Liver (tissue), 9 donors: ENCODE measurements around the gene CUX1. TPM values are rescaled to one million over a fixed set of nuclear protein-coding genes. Genes with fewer than 3 reads are reported as not detected.

Source experiments
- DNase-seq: peaks from one replicate; pipeline ENCODE4 v3.0.0-alpha.2; 2017; ENCODE audit warnings: low spot score
- H3K27ac ChIP-seq, 2 donors: one replicate each; pipeline ENCODE4 v1.7.0; 2013; ENCODE audit warnings: inconsistent platforms in 2 of 2, low read length in 2 of 2, control low read depth in 1 of 2, low read depth in 1 of 2, mild to moderate bottlenecking in 1 of 2
- H3K27me3 ChIP-seq, 4 donors: one replicate each; pipeline versions ENCODE4 v1.6.1 to v1.7.0; 2013; ENCODE audit warnings: low read length in 3 of 4, inconsistent platforms in 1 of 4, mild to moderate bottlenecking in 1 of 4, moderate library complexity in 1 of 4; ENCODE audit not compliant: control insufficient read depth in 4 of 4, insufficient read depth in 4 of 4
- H3K36me3 ChIP-seq, 4 donors: one replicate each; pipeline versions ENCODE4 v1.6.1 to v1.7.0; 2013; ENCODE audit warnings: low read length in 3 of 4, mild to moderate bottlenecking in 3 of 4, low read depth in 1 of 4, moderate library complexity in 1 of 4; ENCODE audit not compliant: control insufficient read depth in 4 of 4, insufficient read depth in 3 of 4
- H3K4me1 ChIP-seq, 4 donors: one replicate each; pipeline versions ENCODE4 v1.6.1 to v1.7.0; 2013; ENCODE audit warnings: low read length in 3 of 4, mild to moderate bottlenecking in 3 of 4, moderate library complexity in 1 of 4; ENCODE audit not compliant: control insufficient read depth in 4 of 4, insufficient read depth in 4 of 4
- H3K4me3 ChIP-seq, 3 donors: one replicate each; pipeline versions ENCODE4 v1.6.1 to v1.7.0; 2013; ENCODE audit warnings: low read length in 3 of 3, control low read depth in 1 of 3, low read depth in 1 of 3, mild to moderate bottlenecking in 1 of 3
- H3K9ac ChIP-seq, 2 donors: one replicate each; pipeline ENCODE4 v1.7.0; 2013; ENCODE audit warnings: low read length in 2 of 2, mild to moderate bottlenecking in 2 of 2, moderate library complexity in 2 of 2, control low read depth in 1 of 2, low read depth in 1 of 2
- H3K9me3 ChIP-seq, 4 donors: one replicate each; pipeline versions ENCODE4 v1.6.1 to v1.7.0; 2013; ENCODE audit warnings: low read length in 3 of 4; ENCODE audit not compliant: control insufficient read depth in 4 of 4
- EGR1 ChIP-seq, 2 donors: IDR thresholded peaks; 2 replicates each; pipeline ENCODE4 v1.6.1; 2016 to 2018; ENCODE audit warnings: antibody characterized with exemption in 2 of 2, low read depth in 2 of 2
- FOXA1 ChIP-seq: IDR thresholded peaks from 2 replicates; pipeline ENCODE4 v1.6.1; 2016; ENCODE audit warnings: antibody characterized with exemption
- FOXA2 ChIP-seq: IDR thresholded peaks from 2 replicates; pipeline ENCODE4 v1.6.1; 2016; ENCODE audit warnings: antibody characterized with exemption
- GABPA ChIP-seq, 2 donors: IDR thresholded peaks in 1 of 2; conservative IDR thresholded peaks in 1 of 2; 2 replicates each; pipeline ENCODE4 v1.6.1; 2016; ENCODE audit warnings: antibody characterized with exemption in 2 of 2, mild to moderate bottlenecking in 1 of 2, moderate library complexity in 1 of 2
- HNF4A ChIP-seq, 2 donors: conservative IDR thresholded peaks; 2 replicates each; pipeline ENCODE4 v1.6.1; 2016; ENCODE audit warnings: antibody characterized with exemption in 2 of 2, mild to moderate bottlenecking in 2 of 2
- HNF4G ChIP-seq: IDR thresholded peaks from 2 replicates; pipeline ENCODE4 v1.6.1; 2016; ENCODE audit warnings: antibody characterized with exemption
- NR2F2 ChIP-seq: IDR thresholded peaks from 2 replicates; pipeline ENCODE4 v1.6.1; 2016; ENCODE audit warnings: antibody characterized with exemption
- RAD21 ChIP-seq, 2 donors: IDR thresholded peaks; 2 replicates each; pipeline ENCODE4 v1.6.1; 2016; ENCODE audit warnings: antibody characterized with exemption in 2 of 2, mild to moderate bottlenecking in 2 of 2
- RXRA ChIP-seq, 2 donors: IDR thresholded peaks; 2 replicates each; pipeline ENCODE4 v1.6.1; 2017 to 2018; ENCODE audit warnings: antibody characterized with exemption in 2 of 2, mild to moderate bottlenecking in 1 of 2
- SP1 ChIP-seq: IDR thresholded peaks from 2 replicates; pipeline ENCODE4 v1.6.1; 2018; ENCODE audit warnings: antibody characterized with exemption, mild to moderate bottlenecking
- TAF1 ChIP-seq: conservative IDR thresholded peaks from 2 replicates; pipeline ENCODE4 v1.6.1; 2016; ENCODE audit warnings: antibody characterized with exemption, mild to moderate bottlenecking
- YY1 ChIP-seq: IDR thresholded peaks from 2 replicates; pipeline ENCODE4 v1.6.1; 2016; ENCODE audit warnings: antibody characterized with exemption, mild to moderate bottlenecking
- WGBS: extraction: QIAGEN DNeasy Blood & Tissue Kit; methylation state at CpG from one replicate; pipeline ENCODE4 v1.1.7; 2013; 5-methylcytosine and 5-hydroxymethylcytosine counted together
- polyA plus RNA-seq, 2 donors: library from polyadenylated mRNA; stranded (reverse) in 1 of 2; unstranded in 1 of 2; fragments of 200-250 nt in 1 of 2; fragments of >200 nt in 1 of 2; fragmentation: Nextera tagmentation in 1 of 2; extraction: Ambion mirVana in 1 of 2; gene quantifications; one replicate each; pipeline versions ENCODE4 v1.2.1 to v1.2.3, GENCODE V29; 2013 to 2015
- total RNA-seq, 2 donors: library from RNA; depleted of rRNA; stranded (reverse); fragments of >200 nt; gene quantifications; one replicate each; pipeline ENCODE4 v1.2.3, GENCODE V29; 2014
- TF ChIP-seq, protein P1 (sequence below): IDR thresholded peaks from 2 replicates; pipeline ENCODE4 v1.6.1; 2016; ENCODE audit warnings: antibody characterized with exemption
- TF ChIP-seq, protein P2 (sequence below): fragments of 150-350 bp; IDR thresholded peaks from 2 replicates; pipeline ENCODE4 v1.5.1; 2017; ENCODE audit warnings: improper control_type of control experiment, low read depth, low read length; ENCODE audit not compliant: missing input control
- TF ChIP-seq, protein P3 (sequence below): IDR thresholded peaks from 2 replicates; pipeline ENCODE4 v1.6.1; 2016; ENCODE audit warnings: antibody characterized with exemption, mild to moderate bottlenecking
- TF ChIP-seq, protein P4 (sequence below): IDR thresholded peaks from 2 replicates; pipeline ENCODE4 v1.6.1; 2016; ENCODE audit warnings: antibody characterized with exemption
- TF ChIP-seq, protein P5 (sequence below): IDR thresholded peaks from 2 replicates; pipeline ENCODE4 v1.6.1; 2016; ENCODE audit warnings: antibody characterized with exemption
- donor health status: healthy.
- donor health status: healthy.
- donor health status: healthy.
- donor health status: healthy.
- donor health status: healthy.

CUX1 gene
- total and polyA plus RNA-seq, 4 donors: 18.6 to 40.6 (median 21.4) TPM

DNA sequence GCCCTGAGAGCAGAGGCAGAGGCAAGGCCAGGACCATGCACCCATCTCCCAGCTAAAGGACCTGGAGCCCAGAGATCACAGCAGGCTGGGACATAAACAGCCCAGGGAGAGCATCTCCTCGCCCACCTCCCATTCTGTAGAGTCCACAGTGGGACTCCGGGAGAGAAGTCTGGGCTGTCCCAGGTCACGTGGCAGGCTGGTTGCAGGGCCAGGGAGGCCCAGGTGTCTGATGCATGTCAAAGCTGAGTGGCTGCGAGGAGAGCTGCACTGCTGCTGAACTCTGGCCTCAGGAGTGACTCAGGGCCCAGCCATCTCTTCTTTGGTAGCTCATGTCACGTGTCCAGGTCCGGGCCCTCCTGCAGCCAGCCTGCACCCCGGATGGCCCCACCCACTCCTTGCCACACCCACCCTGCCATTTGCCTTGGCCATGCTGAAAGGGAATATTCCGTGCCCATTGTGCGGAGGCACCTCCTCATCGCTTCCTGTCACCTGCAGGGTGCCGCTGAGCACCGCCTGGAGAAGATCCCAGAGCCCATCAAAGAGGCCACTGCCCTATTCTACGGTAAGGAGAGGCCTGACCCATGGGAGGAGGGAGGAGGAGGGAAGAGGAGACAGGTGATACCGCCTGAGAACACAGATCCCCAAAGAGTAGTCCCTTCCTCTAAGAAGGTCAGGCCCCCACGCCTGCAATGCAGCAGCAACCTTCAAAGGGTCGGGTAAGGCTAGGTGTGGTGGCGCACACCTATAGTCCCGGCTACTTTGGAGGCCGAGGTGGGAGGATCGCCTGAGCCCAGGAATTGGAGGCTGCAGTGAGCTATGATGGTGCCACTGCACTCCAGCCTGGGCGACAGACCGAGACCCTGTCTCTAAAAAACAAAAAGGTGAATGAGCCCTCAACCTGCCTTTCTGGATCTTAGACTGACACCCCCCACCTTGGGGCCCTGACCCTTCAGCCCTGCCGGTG lies 456.6 kb downstream of the CUX1 start:
- 80% methylated on average over 23 of the region's 23 CpGs for WGBS
- no peaks in the 10 kb centered on the region for H3K9me3 ChIP-seq
- TF ChIP-seq FOXA2 (no peak), HNF4A (conservative IDR thresholded peaks at IDR 0.05) (no peak), EGR1 (IDR thresholded peaks at IDR 0.05; ENCODE audit: low read depth in 2 of 2) (no peak), NR2F2 (no peak), SP1 (no peak)
- DNase-seq: no peak
- H3K27me3 ChIP-seq: no peaks in the 10 kb centered on the region
- no peak overlapping the region for H3K27ac ChIP-seq
- H3K4me3 ChIP-seq: no peak overlapping the region
- no peaks in the 10 kb centered on the region for H3K36me3 ChIP-seq
- no peaks in the 10 kb centered on the region for H3K4me1 ChIP-seq
- H3K9ac ChIP-seq: no peak overlapping the region

DNA sequence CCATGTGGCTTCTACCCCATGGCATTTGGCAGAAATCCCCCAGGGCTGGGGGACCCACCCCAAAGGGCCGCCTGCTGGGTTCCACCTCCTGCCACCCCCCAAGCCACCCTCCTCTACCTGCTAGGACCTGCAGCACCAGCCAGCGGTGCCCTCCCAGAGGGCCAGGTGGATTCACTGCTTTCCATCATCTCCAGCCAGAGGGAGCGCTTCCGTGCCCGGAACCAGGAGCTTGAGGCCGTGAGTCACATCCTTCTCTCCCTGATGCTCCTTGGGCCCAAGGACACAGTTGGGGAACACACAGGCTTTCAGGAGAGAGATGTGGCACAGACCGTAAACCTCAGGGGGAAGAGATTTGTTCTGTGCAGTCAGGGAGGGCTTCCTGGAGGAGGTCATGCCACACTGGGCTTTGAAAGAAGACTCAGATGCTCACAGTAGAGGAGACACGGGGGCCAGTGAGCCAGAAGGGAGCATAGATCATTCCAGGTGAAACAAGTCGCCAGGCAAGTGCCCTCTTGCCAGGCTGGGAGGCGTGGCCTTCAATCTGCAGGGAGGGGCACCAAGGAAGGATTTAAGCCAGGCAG lies 457.8 kb downstream of the CUX1 start:
- no peaks in the 10 kb centered on the region for H3K4me1 ChIP-seq

More for the DNA sequence above, 457.8 kb downstream of the CUX1 start:
- no peak overlapping the region for H3K27ac ChIP-seq
- WGBS: 95% methylated on average over 10 of the region's 10 CpGs
- no peak overlapping the region for H3K4me3 ChIP-seq
- H3K27me3 ChIP-seq: no peaks in the 10 kb centered on the region
- no peaks in the 10 kb centered on the region for H3K9me3 ChIP-seq
- no peak overlapping the region for H3K9ac ChIP-seq
- no peaks in the 10 kb centered on the region for H3K36me3 ChIP-seq
- DNase-seq: no peak
- no peak for TF ChIP-seq RXRA (IDR thresholded peaks at IDR 0.05)
- TF ChIP-seq FOXA1: no peak
- TF ChIP-seq, protein P1, sequence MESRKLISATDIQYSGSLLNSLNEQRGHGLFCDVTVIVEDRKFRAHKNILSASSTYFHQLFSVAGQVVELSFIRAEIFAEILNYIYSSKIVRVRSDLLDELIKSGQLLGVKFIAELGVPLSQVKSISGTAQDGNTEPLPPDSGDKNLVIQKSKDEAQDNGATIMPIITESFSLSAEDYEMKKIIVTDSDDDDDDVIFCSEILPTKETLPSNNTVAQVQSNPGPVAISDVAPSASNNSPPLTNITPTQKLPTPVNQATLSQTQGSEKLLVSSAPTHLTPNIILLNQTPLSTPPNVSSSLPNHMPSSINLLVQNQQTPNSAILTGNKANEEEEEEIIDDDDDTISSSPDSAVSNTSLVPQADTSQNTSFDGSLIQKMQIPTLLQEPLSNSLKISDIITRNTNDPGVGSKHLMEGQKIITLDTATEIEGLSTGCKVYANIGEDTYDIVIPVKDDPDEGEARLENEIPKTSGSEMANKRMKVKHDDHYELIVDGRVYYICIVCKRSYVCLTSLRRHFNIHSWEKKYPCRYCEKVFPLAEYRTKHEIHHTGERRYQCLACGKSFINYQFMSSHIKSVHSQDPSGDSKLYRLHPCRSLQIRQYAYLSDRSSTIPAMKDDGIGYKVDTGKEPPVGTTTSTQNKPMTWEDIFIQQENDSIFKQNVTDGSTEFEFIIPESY: no peak
- TF ChIP-seq GABPA (IDR thresholded peaks at IDR 0.05 in 1 of 2, conservative IDR thresholded peaks at IDR 0.05 in 1 of 2): no peak
- no peak for TF ChIP-seq TAF1
- TF ChIP-seq, protein P2, sequence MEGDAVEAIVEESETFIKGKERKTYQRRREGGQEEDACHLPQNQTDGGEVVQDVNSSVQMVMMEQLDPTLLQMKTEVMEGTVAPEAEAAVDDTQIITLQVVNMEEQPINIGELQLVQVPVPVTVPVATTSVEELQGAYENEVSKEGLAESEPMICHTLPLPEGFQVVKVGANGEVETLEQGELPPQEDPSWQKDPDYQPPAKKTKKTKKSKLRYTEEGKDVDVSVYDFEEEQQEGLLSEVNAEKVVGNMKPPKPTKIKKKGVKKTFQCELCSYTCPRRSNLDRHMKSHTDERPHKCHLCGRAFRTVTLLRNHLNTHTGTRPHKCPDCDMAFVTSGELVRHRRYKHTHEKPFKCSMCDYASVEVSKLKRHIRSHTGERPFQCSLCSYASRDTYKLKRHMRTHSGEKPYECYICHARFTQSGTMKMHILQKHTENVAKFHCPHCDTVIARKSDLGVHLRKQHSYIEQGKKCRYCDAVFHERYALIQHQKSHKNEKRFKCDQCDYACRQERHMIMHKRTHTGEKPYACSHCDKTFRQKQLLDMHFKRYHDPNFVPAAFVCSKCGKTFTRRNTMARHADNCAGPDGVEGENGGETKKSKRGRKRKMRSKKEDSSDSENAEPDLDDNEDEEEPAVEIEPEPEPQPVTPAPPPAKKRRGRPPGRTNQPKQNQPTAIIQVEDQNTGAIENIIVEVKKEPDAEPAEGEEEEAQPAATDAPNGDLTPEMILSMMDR: no peak
- TF ChIP-seq, protein P3, sequence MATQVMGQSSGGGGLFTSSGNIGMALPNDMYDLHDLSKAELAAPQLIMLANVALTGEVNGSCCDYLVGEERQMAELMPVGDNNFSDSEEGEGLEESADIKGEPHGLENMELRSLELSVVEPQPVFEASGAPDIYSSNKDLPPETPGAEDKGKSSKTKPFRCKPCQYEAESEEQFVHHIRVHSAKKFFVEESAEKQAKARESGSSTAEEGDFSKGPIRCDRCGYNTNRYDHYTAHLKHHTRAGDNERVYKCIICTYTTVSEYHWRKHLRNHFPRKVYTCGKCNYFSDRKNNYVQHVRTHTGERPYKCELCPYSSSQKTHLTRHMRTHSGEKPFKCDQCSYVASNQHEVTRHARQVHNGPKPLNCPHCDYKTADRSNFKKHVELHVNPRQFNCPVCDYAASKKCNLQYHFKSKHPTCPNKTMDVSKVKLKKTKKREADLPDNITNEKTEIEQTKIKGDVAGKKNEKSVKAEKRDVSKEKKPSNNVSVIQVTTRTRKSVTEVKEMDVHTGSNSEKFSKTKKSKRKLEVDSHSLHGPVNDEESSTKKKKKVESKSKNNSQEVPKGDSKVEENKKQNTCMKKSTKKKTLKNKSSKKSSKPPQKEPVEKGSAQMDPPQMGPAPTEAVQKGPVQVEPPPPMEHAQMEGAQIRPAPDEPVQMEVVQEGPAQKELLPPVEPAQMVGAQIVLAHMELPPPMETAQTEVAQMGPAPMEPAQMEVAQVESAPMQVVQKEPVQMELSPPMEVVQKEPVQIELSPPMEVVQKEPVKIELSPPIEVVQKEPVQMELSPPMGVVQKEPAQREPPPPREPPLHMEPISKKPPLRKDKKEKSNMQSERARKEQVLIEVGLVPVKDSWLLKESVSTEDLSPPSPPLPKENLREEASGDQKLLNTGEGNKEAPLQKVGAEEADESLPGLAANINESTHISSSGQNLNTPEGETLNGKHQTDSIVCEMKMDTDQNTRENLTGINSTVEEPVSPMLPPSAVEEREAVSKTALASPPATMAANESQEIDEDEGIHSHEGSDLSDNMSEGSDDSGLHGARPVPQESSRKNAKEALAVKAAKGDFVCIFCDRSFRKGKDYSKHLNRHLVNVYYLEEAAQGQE: no peak
- TF ChIP-seq NR2F2: no peak
- TF ChIP-seq SP1: no peak
- TF ChIP-seq, protein P4, sequence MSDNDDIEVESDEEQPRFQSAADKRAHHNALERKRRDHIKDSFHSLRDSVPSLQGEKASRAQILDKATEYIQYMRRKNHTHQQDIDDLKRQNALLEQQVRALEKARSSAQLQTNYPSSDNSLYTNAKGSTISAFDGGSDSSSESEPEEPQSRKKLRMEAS: no peak
- TF ChIP-seq, protein P5, sequence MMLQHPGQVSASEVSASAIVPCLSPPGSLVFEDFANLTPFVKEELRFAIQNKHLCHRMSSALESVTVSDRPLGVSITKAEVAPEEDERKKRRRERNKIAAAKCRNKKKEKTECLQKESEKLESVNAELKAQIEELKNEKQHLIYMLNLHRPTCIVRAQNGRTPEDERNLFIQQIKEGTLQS: no peak
- TF ChIP-seq YY1: no peak
- no peak for TF ChIP-seq RAD21 (IDR thresholded peaks at IDR 0.05)
- no peak for TF ChIP-seq HNF4G
- no peak for TF ChIP-seq FOXA2
